ENCODE data around the gene CEACAM18.
"Not testable (repeated sequence)": the region's sequence is repeated elsewhere in the genome, so short reads cannot be mapped to it uniquely, and the experiment has no call there.

The CEACAM18 gene

DNA sequence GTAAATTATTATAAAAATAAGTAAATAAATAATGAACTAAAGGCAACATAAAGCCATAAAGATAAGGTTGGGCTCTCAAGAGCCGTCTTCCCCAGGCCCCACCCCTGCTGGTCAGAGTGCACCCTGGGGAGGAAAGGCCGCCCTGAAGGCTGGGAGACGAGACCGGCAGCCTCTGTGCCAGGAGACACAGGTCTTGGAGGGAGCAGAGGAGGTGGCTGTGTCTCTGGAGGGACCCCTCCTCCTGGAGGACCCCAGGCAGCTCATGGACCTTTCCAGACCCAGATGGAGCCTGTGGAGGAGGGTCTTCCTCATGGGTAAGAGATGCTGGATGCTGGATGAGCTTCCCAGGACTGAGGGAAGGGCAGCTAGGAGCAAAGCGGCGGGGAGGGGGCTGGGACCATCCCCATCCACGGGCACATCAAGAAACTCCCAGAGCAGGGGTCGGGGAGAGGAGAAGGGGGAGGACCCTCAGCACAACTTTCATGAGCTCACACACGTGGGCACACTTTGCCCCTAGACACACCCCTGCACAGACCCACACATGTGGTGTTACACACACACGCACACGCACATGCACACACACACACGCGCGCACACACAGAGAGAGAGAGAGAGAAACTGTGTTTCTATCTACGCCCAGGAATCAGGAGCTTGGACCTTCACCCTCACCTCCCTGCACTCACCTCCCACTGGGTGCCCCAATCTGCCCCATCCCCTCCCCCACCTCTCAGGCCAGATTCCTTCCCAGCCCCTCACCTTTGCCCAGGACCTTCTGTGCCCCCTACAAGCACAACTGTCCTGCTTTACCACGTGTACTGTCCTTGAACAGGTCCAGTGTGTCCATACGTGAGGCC, at the start of gene CEACAM18:
Gene CEACAM18, plus strand, starts transcription at position 159 of the 854 bp plus-strand sequence.
- no peak for DNase-seq (ENCODE audit: low spot score)

GRCh38 chr19:51430221-51430620, 48.1 kb upstream of the CEACAM18 start:
- DNase-seq (ENCODE audit: low spot score), result no peak

GRCh38 chr19:51431124-51431523, 47.2 kb upstream of the CEACAM18 start:
- DNase-seq (ENCODE audit: low spot score), result no peak

- DNase-seq (ENCODE audit: low spot score), result no peak
Observed at GRCh38 chr19:51433043-51433442, 45.3 kb upstream of the CEACAM18 start.

GRCh38 chr19:51434456-51434855, 43.9 kb upstream of the CEACAM18 start:
- DNase-seq (ENCODE audit: low spot score), result no peak

GRCh38 chr19:51439021-51439465, 39.3 kb upstream of the CEACAM18 start:
- peak; percentile 51 for DNase-seq (ENCODE audit: low spot score)

GRCh38 chr19:51440052-51440451, 38.3 kb upstream of the CEACAM18 start:
- no peak for DNase-seq (ENCODE audit: low spot score)

GRCh38 chr19:51440846-51441409, 37.4 kb upstream of the CEACAM18 start:
- DNase-seq (ENCODE audit: low spot score), result no peak

GRCh38 chr19:51441410-51442390, 36.6 kb upstream of the CEACAM18 start:
- peak; percentile 87 for DNase-seq (ENCODE audit: low spot score)

DNA sequence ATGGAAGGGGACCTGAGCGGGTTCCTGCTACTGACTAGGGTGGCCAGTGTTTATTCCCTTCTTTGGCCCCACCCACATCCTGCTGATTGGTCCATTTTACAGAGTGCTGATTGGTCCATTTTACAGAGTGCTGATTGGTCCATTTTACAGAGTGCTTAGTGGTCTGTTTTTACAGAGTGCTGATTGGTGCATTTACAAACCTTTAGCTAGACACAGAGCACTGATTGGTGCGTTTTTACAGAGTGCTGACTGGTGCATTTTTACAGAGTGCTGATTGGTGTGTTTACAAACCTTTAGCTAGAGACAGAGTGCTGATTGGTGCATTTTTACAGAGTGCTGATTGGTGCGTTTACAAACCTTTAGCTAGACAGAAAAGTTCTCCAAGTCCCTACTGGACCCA, 30.8 kb upstream of the CEACAM18 start:
- DNase-seq (ENCODE audit: low spot score), result not testable (repeated sequence)

GRCh38 chr19:51448011-51448410, 30.3 kb upstream of the CEACAM18 start:
- no peak for DNase-seq (ENCODE audit: low spot score)

- DNase-seq (ENCODE audit: low spot score), result peak; percentile 8
Observed at GRCh38 chr19:51448411-51449016, 29.8 kb upstream of the CEACAM18 start.

DNA sequence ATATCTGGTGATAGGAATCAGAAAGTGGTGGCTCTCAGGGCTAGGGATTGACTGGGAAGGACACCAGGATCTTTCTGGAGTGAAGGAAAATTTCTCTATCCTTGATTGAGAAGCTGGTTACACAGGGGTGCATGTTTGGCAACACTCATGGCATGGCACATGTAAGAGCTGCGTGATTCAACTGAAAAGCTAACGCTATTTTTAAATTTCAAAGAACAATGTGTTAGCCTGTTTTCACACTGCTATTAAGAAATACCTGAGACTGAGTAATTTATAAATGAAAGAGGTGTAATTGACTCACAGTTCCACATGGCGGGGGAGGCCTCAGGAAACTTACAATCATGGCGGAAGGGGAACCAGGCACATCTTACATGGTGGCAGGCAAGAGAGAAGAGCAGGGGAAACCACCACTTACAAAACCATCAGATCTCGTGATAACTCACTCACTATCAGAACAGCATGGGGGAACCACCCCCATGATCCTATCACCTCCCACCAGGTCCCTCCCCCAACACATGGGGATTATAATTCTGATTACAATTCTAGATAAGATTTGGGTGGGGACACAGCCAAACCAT, 27.5 kb upstream of the CEACAM18 start:
- no peak for DNase-seq (ENCODE audit: low spot score)

GRCh38 chr19:51456541-51457290, 21.6 kb upstream of the CEACAM18 start:
- DNase-seq (ENCODE audit: low spot score), result no peak

- DNase-seq (ENCODE audit: low spot score), result no peak
Observed at GRCh38 chr19:51457351-51458013, 20.9 kb upstream of the CEACAM18 start.

GRCh38 chr19:51458051-51458645, 20.2 kb upstream of the CEACAM18 start, which contains the start of gene SIGLEC8:
TSS of gene SIGLEC8 (minus strand) at chr19:51458454. CDS start at chr19:51458387, 67 bp downstream.
- no peak for DNase-seq (ENCODE audit: low spot score)

GRCh38 chr19:51458899-51459505, 19.3 kb upstream of the CEACAM18 start:
- DNase-seq (ENCODE audit: low spot score), result no peak

DNA sequence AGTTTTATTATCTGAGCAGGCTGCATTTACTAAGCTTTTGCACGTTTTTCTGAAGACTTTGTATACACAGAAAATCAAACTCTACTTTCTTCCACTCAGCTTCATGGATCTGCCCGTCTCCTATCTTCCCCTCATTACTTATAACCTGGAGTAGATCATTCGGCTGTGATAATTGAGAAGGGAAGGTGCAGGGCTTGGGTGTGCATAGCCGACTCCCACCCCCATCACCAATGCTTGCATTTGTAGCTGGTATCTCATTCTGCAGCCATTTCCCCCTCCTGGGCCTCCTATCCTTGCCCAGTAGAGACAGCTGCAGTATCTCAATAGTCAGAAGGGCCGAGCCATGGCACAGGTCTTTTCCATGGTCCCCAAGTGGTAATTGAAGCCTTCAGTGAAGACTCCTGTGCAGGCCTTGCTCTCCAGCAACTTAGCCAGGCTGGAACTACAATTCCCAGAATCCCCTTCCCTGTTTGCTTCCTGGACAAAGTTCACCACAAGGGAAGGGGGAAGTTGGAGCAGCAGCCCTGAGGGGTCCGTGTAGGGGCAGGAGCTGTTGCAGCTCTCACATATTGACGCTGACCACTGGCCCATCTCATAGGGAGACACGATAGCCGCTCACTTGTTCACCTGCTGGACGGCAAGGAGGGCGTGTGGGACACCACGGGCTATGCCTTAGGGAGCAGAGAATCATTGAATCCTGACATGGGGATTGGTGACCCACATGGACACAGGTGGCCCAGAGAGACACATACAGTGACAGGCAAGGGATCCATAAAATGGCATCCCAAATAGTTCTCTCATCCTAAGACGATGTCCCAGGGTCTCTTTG, 18.0 kb upstream of the CEACAM18 start:
- no peak for DNase-seq (ENCODE audit: low spot score)

Measured in CD4-positive, alpha-beta T cell treated with Interleukin-15 for 4 hours (primary cell).